ENCODE results near the gene ARID3B.
A peak's percentile ranks its signal among the peaks of the same experiment; 100 is the strongest.

Gene ARID3B

DNA sequence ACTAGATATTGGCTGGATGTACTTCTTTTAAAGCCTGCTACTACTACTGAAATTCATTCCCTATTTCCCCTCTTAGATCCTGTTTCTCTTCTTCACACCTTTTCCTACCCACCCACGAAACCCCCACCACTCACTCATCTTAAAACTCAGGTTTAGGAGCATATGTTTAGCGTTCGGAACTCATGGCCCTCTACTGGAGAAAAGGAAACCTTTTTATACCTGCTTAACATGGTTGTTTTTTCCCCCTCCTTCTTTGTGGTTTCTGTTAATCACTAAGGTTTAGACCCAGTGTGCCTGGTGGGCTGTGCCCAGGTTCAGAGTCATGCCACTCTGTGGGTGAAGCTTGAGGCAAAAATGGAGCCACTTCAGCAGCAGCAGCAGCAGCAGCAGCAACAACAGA is 2.6 kb downstream of the ARID3B start:
- Mint-ChIP-seq H3K36me3 (ENCODE audit: low read depth) (peaks cover 39% of the 10 kb centered on the region), H3K27me3 (ENCODE audit: low read depth) (no peaks in the 10 kb centered on the region)

DNA sequence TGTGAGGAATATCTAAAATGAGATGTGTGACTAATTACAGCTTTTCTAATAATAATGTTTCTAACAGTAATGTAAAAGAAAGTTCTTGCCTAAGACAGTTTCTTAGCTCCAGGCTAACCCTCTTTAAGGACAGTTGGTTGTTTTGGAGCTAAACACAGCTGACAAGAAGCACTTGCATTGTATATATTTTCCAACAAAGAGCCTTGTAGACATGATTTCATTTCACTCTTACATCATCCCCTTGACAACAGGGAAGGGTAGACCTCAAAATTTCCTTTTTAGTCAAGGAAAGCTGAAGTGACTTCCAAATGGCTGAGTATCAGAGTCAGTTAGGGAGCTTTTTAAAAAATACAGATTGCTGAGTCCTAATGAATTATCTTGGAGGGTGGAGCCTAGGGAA is 4.1 kb downstream of the ARID3B start:
- Mint-ChIP-seq H3K27me3 (ENCODE audit: low read depth) (no peaks in the 10 kb centered on the region), H3K36me3 (ENCODE audit: low read depth) (peaks cover 46% of the 10 kb centered on the region), H3K9me3 (no peaks in the 10 kb centered on the region), H3K4me1 (ENCODE audit: low read depth) (peaks cover 67% of the 10 kb centered on the region), H3K27ac (peak overlapping the region; percentile 21), H3K4me3 (peak overlapping the region; percentile 71)

More for the DNA sequence above, 2.6 kb downstream of the ARID3B start:
- Mint-ChIP-seq H3K27ac (peak overlapping the region; percentile 43), H3K9me3 (no peaks in the 10 kb centered on the region), H3K4me3 (peak overlapping the region; percentile 94), H3K4me1 (ENCODE audit: low read depth) (peaks cover 63% of the 10 kb centered on the region)

DNA sequence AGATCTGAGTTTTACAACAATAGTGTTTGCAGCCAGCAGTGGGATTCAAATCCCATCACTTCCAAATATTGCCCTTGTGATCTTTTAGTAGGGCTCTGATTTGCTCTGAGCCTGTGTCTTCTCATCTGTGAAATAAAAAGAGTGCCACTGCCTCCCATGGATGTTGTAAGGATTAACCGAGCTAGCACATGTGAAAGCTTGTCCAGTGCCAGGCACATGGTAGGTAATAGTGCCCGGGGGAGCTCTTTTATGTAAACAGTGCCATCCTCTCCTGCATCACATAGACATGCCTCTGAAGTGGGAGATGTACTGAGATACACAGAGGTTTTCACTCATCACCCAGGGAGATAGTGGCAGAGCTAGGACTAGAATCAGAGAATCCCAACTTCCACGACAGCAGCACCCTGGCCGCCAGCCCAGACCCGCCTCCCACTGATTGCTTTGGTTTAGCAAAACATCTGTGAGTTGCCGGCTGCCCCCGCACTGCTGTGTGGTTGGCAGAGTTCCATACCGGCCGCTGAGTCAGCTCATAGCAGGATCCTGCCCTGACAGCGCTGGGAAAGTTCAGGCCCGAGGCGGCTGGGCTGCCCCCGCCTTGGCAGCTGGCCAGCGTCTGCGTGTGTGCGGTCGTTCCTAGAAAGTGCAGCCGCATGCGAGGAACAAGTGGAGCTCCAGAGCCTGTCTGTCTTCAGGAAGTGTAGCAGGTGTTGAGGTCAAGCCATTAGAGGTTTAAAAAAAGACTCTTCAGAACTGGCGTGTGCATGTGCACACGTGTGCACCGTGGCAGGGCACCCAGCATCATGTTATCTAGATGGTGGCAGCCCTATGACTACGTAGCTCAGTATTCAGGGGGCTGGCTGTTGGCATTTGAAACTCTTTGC is 5.0 kb downstream of the ARID3B start:
- H3K36me3 Mint-ChIP-seq (ENCODE audit: low read depth), result peaks cover 52% of the 10 kb centered on the region
- H3K27ac Mint-ChIP-seq, result peak overlapping the region; percentile 81
- H3K9me3 Mint-ChIP-seq, result no peaks in the 10 kb centered on the region
- H3K4me3 Mint-ChIP-seq, result peak overlapping the region; percentile 71
- no peaks in the 10 kb centered on the region for H3K27me3 Mint-ChIP-seq (ENCODE audit: low read depth)
- peaks cover 71% of the 10 kb centered on the region for H3K4me1 Mint-ChIP-seq (ENCODE audit: low read depth)

DNA sequence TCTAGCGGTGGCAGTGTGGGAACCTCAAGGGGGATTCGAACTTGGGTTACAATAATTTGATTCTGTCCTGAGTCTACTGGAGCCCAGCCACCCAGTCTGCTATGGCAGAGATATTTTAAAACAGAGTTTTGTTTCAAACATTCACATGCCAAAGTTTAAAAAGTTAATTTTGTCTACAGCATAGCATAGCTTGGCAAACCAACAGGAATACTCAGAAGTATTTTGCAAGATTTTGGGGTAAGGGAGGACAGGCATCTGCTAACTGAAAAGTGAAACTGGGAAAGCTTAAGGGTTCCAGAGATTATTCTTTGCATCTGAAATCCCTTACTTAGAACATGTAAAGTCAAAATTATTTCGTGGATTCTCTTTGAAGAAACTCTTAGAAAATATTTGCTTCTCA is 6.6 kb downstream of the ARID3B start:
- peak overlapping the region; percentile 41 for H3K27ac Mint-ChIP-seq
- peaks cover 77% of the 10 kb centered on the region for H3K4me1 Mint-ChIP-seq (ENCODE audit: low read depth)
- peak overlapping the region; percentile 25 for H3K4me3 Mint-ChIP-seq
- H3K9me3 Mint-ChIP-seq, result peaks cover 3% of the 10 kb centered on the region
- H3K27me3 Mint-ChIP-seq (ENCODE audit: low read depth), result no peaks in the 10 kb centered on the region
- peaks cover 62% of the 10 kb centered on the region for H3K36me3 Mint-ChIP-seq (ENCODE audit: low read depth)

DNA sequence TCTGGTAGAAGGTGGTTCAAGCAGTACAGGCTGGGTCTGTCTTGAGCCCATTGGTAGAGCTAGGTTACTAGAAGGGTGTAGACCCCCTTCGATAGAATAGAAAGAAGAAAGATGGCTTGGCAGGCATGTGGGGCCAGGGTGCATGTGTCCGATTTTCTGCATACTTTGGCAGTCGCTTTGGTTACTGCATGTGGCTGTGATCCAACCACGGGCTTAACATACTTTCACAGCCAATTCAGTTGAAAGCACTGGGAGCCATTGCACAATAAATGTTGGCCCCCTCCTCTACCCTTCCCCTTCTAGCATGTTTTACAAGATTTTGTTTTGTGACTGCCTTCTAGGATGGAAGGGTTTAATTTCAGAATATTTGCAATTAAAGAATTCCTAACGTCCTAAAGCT is 7.2 kb downstream of the ARID3B start:
- peaks cover 67% of the 10 kb centered on the region for H3K36me3 Mint-ChIP-seq (ENCODE audit: low read depth)
- H3K27me3 Mint-ChIP-seq (ENCODE audit: low read depth), result no peaks in the 10 kb centered on the region
- peaks cover 78% of the 10 kb centered on the region for H3K4me1 Mint-ChIP-seq (ENCODE audit: low read depth)
- H3K4me3 Mint-ChIP-seq, result no peak overlapping the region
- peaks cover 4% of the 10 kb centered on the region for H3K9me3 Mint-ChIP-seq
- no peak overlapping the region for H3K27ac Mint-ChIP-seq

DNA sequence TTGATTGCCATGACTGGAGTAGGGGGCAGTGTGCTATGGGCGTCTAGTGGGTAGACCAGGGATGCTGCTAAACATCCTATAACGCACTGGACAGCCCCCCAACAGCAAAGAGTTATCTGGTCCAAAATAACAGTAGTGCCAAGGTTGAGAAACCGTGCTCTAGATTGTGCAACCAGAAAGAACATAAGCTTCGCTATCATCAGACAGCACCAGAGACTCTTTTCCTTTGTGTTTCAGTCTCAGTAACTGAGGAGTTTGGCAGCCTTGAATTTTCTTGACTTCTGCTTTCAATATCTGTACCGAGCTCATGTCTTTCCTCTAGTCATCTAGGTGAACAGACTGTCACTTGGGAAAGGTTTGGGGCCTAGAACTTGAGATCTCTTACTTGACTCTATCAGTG is 8.8 kb downstream of the ARID3B start:
- H3K4me1 Mint-ChIP-seq (ENCODE audit: low read depth), result peaks cover 75% of the 10 kb centered on the region
- H3K27ac Mint-ChIP-seq, result no peak overlapping the region
- no peak overlapping the region for H3K4me3 Mint-ChIP-seq
- H3K9me3 Mint-ChIP-seq, result peaks cover 4% of the 10 kb centered on the region
- no peaks in the 10 kb centered on the region for H3K27me3 Mint-ChIP-seq (ENCODE audit: low read depth)
- peaks cover 61% of the 10 kb centered on the region for H3K36me3 Mint-ChIP-seq (ENCODE audit: low read depth)

DNA sequence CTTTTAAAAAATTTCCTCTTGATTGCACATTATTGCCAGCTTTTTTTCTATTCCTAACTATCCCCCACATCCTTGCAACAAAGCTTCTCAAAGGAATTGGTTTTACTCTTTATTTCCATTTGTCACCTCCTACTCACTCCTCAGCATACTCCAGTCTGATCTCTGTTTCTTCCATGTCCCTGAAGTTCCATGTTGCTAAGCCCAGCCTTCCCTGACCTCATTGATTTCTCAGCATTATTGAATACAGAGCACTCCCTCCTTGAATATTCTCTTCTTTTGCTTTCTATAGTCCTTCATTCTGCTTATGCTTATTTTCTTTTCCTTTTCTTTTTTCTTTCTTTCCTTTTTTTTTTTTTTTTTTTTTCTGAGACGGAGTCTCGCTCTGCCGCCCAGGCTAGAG is 10.7 kb downstream of the ARID3B start:
- Mint-ChIP-seq H3K9me3 (peaks cover 4% of the 10 kb centered on the region), H3K4me3 (no peak overlapping the region), H3K36me3 (ENCODE audit: low read depth) (peaks cover 48% of the 10 kb centered on the region), H3K27me3 (ENCODE audit: low read depth) (no peaks in the 10 kb centered on the region), H3K27ac (peak overlapping the region; percentile 9), H3K4me1 (ENCODE audit: low read depth) (peaks cover 60% of the 10 kb centered on the region)

DNA sequence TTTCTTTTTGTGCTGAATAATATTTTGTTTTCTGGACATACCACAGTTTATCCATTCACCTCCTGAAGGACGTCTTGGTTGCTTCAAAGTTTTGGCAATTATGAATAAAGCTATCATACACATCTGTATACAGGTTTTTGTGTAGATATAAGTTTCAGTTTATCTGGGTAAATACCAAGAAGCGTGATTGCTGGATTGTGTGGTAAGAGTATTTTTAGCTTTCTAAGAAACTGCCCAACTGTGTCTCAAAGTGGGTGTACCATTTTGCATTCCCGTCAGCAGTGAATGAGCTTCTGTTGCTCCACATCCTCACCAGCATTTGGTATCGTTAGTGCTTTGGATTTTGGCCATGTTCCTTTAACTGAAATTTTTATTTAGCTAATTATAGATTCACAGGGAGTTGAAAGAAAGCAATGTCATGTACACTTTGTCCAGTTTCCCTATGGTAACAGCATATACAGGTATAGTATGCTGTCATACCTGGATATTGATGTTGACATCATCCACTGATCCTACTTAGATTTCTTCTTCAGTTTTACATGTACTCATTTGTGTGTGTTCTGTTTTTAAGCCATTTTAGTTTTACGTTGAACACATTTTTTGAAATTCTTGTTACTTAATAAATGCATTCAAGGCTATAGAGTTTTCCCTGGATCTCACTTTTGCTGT is 11.9 kb downstream of the ARID3B start:
- peaks cover 44% of the 10 kb centered on the region for H3K36me3 Mint-ChIP-seq (ENCODE audit: low read depth)
- peaks cover 54% of the 10 kb centered on the region for H3K4me1 Mint-ChIP-seq (ENCODE audit: low read depth)
- peak overlapping the region; percentile 75 for H3K4me3 Mint-ChIP-seq
- H3K9me3 Mint-ChIP-seq, result peaks cover 4% of the 10 kb centered on the region
- no peaks in the 10 kb centered on the region for H3K27me3 Mint-ChIP-seq (ENCODE audit: low read depth)
- H3K27ac Mint-ChIP-seq, result peak overlapping the region; percentile 82

DNA sequence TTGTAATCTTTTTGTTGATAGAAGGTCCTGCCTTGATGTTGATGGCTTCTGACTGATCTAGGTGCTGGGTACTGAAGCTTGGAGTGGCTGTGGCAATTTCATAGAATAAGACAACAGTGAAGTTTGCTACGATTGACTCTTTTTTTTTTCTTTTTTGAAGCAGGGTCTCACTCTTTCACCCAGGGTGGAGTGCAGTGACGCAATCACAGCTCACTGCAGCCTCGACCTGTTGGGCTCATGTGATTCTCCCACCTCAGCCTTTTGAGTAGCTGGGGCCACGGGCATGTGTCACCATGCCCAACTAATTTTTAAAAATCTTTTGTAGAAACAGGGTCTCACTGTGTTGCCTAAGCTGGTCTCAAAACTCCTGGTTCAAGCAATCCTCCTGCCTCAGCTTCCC is 14.2 kb downstream of the ARID3B start:
- no peak overlapping the region for H3K27ac Mint-ChIP-seq
- peaks cover 4% of the 10 kb centered on the region for H3K9me3 Mint-ChIP-seq
- no peak overlapping the region for H3K4me3 Mint-ChIP-seq
- peaks cover 39% of the 10 kb centered on the region for H3K36me3 Mint-ChIP-seq (ENCODE audit: low read depth)
- peaks cover 49% of the 10 kb centered on the region for H3K4me1 Mint-ChIP-seq (ENCODE audit: low read depth)
- no peaks in the 10 kb centered on the region for H3K27me3 Mint-ChIP-seq (ENCODE audit: low read depth)

DNA sequence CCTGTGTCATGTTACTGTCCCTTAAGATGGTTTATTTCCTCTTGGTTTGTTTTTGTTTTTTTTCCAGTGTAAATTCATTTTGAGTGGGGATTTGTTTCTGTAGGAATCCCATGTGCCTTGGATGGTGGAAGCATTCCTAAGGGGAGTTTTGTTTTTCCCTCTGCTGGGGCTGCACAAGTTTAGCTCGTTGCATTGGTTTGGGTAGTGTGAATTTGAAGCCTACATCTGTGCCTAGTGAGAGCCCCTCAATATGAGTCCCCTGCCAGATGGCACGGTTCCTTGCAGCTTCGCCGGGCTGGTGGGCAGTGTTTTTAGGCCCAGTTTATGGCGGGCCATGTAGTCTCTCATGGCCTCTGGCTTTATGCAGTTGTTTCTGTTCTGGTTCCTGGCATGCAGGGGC is 17.7 kb downstream of the ARID3B start:
- Mint-ChIP-seq H3K4me3 (no peak overlapping the region), H3K27me3 (ENCODE audit: low read depth) (no peaks in the 10 kb centered on the region), H3K36me3 (ENCODE audit: low read depth) (peaks cover 24% of the 10 kb centered on the region)

DNA sequence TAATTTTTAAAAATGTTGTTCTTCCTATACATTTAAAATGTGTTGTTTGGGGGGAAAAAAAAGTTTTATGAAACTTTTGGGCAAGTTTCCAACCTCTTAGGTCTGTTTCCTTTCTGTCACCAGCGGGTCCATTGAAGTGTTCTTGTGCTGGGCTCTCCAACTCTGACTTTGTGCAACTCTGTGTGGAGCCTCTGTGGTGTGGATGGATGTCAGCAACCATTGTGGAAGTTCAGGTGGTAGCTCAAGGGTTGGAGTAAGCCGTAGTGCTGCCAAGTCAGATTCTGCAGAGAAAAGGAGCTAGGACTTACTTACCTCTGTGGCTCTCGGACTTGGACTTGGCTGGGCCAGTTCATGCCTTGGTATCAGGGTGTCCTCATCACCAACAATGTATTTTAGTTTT is 22.4 kb downstream of the ARID3B start:
- Mint-ChIP-seq H3K4me1 (ENCODE audit: low read depth) (peaks cover 47% of the 10 kb centered on the region), H3K9me3 (no peaks in the 10 kb centered on the region), H3K27me3 (ENCODE audit: low read depth) (no peaks in the 10 kb centered on the region), H3K27ac (no peak overlapping the region), H3K36me3 (ENCODE audit: low read depth) (peaks cover 42% of the 10 kb centered on the region), H3K4me3 (no peak overlapping the region)

More for the DNA sequence above, 17.7 kb downstream of the ARID3B start:
- no peaks in the 10 kb centered on the region for H3K9me3 Mint-ChIP-seq
- peaks cover 33% of the 10 kb centered on the region for H3K4me1 Mint-ChIP-seq (ENCODE audit: low read depth)
- no peak overlapping the region for H3K27ac Mint-ChIP-seq

DNA sequence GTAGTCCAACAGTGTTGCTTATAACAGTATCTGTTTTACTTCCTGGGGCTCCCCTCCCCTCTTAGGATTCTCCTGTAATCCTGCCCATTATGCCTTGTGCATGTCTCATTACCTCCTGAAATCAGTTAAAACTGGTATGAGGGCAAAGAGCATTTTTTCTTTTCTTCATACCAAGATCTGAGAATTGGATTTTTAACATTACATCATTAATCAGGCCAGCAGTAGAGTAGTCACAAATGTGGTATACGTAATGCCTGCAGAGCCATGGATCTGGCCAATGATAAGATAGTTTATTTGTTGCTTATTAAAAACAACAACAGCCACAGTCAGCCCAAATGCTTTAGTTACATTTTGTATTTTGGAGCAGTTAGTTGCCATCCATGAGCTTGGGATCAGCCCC is 23.2 kb downstream of the ARID3B start:
- Mint-ChIP-seq H3K36me3 (ENCODE audit: low read depth) (peaks cover 41% of the 10 kb centered on the region), H3K9me3 (no peaks in the 10 kb centered on the region), H3K4me3 (no peak overlapping the region), H3K27ac (peak overlapping the region; percentile 18), H3K27me3 (ENCODE audit: low read depth) (no peaks in the 10 kb centered on the region), H3K4me1 (ENCODE audit: low read depth) (peaks cover 46% of the 10 kb centered on the region)

DNA sequence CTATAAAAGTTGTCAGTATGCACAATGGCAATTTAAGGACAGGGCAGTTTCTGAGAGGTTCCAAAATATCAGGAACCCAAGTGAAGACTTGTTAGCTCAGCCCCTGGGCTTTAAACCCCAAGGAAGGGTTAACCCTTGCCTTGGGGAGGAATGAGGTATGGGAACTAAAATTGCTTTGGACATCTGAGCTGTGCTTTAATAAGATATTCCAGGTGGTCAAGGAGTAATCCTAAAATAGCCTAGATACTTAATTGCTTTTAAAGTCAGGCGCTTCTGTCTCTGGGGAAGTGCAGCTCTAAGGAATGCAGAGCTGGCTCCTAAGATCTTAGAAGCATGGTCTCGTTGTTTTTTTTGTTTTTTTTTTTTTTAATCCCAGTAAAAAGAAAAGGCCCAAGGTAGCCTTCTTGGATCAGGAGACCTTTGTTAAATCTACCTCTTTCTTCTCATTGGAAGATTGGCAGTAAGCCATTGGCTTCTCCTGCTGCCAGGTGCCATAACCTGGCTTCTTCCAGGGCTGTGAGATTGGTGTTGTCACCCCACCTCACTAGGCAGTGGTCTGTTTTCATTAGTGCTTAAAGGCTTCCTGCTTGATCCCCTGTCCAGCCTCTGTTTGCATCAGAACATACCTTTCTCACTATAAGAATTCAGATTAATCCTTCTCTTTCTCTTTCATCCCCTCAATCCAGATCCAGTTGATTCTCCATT is 24.5 kb downstream of the ARID3B start:
- H3K27me3 Mint-ChIP-seq (ENCODE audit: low read depth), result no peaks in the 10 kb centered on the region
- no peak overlapping the region for H3K27ac Mint-ChIP-seq
- peaks cover 37% of the 10 kb centered on the region for H3K36me3 Mint-ChIP-seq (ENCODE audit: low read depth)
- peaks cover 42% of the 10 kb centered on the region for H3K4me1 Mint-ChIP-seq (ENCODE audit: low read depth)
- H3K4me3 Mint-ChIP-seq, result no peak overlapping the region
- no peaks in the 10 kb centered on the region for H3K9me3 Mint-ChIP-seq

DNA sequence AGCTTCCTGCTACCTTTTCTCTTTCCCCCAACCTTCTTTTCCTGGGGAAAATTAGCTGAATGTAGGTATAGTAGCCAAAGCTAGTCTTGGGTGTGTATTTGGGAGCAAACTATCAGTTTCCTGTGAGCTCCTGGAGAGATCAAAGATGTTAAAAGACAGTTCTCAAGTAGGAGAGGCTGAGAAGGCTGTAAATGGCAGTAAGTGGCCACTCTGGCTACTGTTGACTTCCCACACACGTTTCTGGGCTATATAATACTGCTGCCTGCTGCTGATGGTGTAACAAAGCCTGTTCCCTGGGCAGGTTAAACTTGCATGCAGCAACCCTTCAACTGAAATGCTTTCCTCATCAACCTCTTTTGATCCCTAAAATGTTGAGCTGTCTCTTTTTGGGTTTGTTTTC is 27.6 kb downstream of the ARID3B start:
- Mint-ChIP-seq H3K9me3 (no peaks in the 10 kb centered on the region), H3K27ac (peak overlapping the region; percentile 47), H3K27me3 (ENCODE audit: low read depth) (no peaks in the 10 kb centered on the region), H3K36me3 (ENCODE audit: low read depth) (peaks cover 42% of the 10 kb centered on the region), H3K4me3 (no peak overlapping the region), H3K4me1 (ENCODE audit: low read depth) (peaks cover 39% of the 10 kb centered on the region)

DNA sequence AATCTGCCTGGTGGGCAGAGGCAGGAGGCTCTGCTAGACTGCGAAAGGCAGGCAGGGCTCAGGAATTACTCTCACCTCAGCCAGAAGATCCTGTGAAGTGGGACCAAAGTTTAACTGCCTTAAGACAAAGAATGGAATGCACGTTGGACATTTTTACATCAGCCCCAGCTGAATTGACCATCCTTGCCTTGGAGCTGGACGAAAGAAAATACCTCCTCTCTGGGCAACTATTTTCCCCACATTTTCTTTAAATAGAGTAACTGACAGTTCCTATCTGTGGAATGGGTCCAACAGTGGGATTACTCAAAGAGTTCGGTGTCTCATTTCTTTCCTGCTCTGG is 28.7 kb downstream of the ARID3B start:
- Mint-ChIP-seq H3K36me3 (ENCODE audit: low read depth) (peaks cover 42% of the 10 kb centered on the region), H3K4me1 (ENCODE audit: low read depth) (peaks cover 36% of the 10 kb centered on the region), H3K4me3 (no peak overlapping the region), H3K27me3 (ENCODE audit: low read depth) (no peaks in the 10 kb centered on the region), H3K9me3 (no peaks in the 10 kb centered on the region), H3K27ac (no peak overlapping the region)

Data from T-helper 1 cell treated with Interleukin-12 subunit alpha and Interleukin-12 subunit beta and Interleukin-4 antibody, amounts not matched to agents 30 μg/mL and 1 μg/mL, for 36 hours (primary cell).